ENCODE data around the gene RTL9. TPM values are rescaled to one million over a fixed set of nuclear protein-coding genes. Genes with fewer than 3 reads are reported as not detected.

The RTL9 gene
- total RNA-seq, 1 donor from 2014 or later: not detected

GRCh38 chrX:110318664-110318968, 40.0 kb upstream of the RTL9 start:
- no peak for DNase-seq (ENCODE audit: low spot score)
- Mint-ChIP-seq H3K27ac (ENCODE audit: unreplicated experiment) (peak overlapping the region; percentile 80), H3K36me3 (ENCODE audit: low read depth, unreplicated experiment) (no peaks in the 10 kb centered on the region), H3K4me1 (ENCODE audit: unreplicated experiment) (peaks cover 19% of the 10 kb centered on the region), H3K27me3 (ENCODE audit: unreplicated experiment) (peaks cover 4% of the 10 kb centered on the region), H3K4me3 (ENCODE audit: unreplicated experiment) (peak overlapping the region; percentile 90), H3K9me3 (ENCODE audit: unreplicated experiment) (no peaks in the 10 kb centered on the region)
- TF ChIP-seq CTCF (IDR thresholded peaks at IDR 0.05; ENCODE audit: unreplicated experiment): no peak

GRCh38 chrX:110320381-110320987, 38.2 kb upstream of the RTL9 start:
- peak overlapping the region; percentile 24 for H3K27ac Mint-ChIP-seq (ENCODE audit: unreplicated experiment)
- peaks cover 16% of the 10 kb centered on the region for H3K4me1 Mint-ChIP-seq (ENCODE audit: unreplicated experiment)
- H3K36me3 Mint-ChIP-seq (ENCODE audit: low read depth, unreplicated experiment): no peaks in the 10 kb centered on the region
- peaks cover 4% of the 10 kb centered on the region for H3K27me3 Mint-ChIP-seq (ENCODE audit: unreplicated experiment)
- TF ChIP-seq CTCF (IDR thresholded peaks at IDR 0.05; ENCODE audit: unreplicated experiment): no peak
- H3K4me3 Mint-ChIP-seq (ENCODE audit: unreplicated experiment): no peak overlapping the region
- H3K9me3 Mint-ChIP-seq (ENCODE audit: unreplicated experiment): no peaks in the 10 kb centered on the region
- DNase-seq (ENCODE audit: low spot score): no peak

- H3K9me3 Mint-ChIP-seq (ENCODE audit: unreplicated experiment): no peaks in the 10 kb centered on the region
- peaks cover 16% of the 10 kb centered on the region for H3K4me1 Mint-ChIP-seq (ENCODE audit: unreplicated experiment)
- DNase-seq (ENCODE audit: low spot score): no peak
- no peaks in the 10 kb centered on the region for H3K36me3 Mint-ChIP-seq (ENCODE audit: low read depth, unreplicated experiment)
- no peak overlapping the region for H3K27ac Mint-ChIP-seq (ENCODE audit: unreplicated experiment)
- TF ChIP-seq CTCF (IDR thresholded peaks at IDR 0.05; ENCODE audit: unreplicated experiment): no peak
- peaks cover 4% of the 10 kb centered on the region for H3K27me3 Mint-ChIP-seq (ENCODE audit: unreplicated experiment)
- no peak overlapping the region for H3K4me3 Mint-ChIP-seq (ENCODE audit: unreplicated experiment)
These were observed 37.6 kb upstream of the RTL9 start for GRCh38 chrX:110321081-110321480.

GRCh38 chrX:110321670-110322069, 37.0 kb upstream of the RTL9 start:
- TF ChIP-seq CTCF (IDR thresholded peaks at IDR 0.05; ENCODE audit: unreplicated experiment): no peak
- no peaks in the 10 kb centered on the region for H3K9me3 Mint-ChIP-seq (ENCODE audit: unreplicated experiment)
- H3K4me3 Mint-ChIP-seq (ENCODE audit: unreplicated experiment): no peak overlapping the region
- no peak overlapping the region for H3K27ac Mint-ChIP-seq (ENCODE audit: unreplicated experiment)
- H3K27me3 Mint-ChIP-seq (ENCODE audit: unreplicated experiment): peaks cover 3% of the 10 kb centered on the region
- no peaks in the 10 kb centered on the region for H3K36me3 Mint-ChIP-seq (ENCODE audit: low read depth, unreplicated experiment)
- no peak for DNase-seq (ENCODE audit: low spot score)
- peaks cover 16% of the 10 kb centered on the region for H3K4me1 Mint-ChIP-seq (ENCODE audit: unreplicated experiment)

- Mint-ChIP-seq H3K27me3 (ENCODE audit: unreplicated experiment) (peaks cover 2% of the 10 kb centered on the region), H3K9me3 (ENCODE audit: unreplicated experiment) (no peaks in the 10 kb centered on the region), H3K4me1 (ENCODE audit: unreplicated experiment) (peaks cover 16% of the 10 kb centered on the region), H3K36me3 (ENCODE audit: low read depth, unreplicated experiment) (no peaks in the 10 kb centered on the region), H3K27ac (ENCODE audit: unreplicated experiment) (no peak overlapping the region), H3K4me3 (ENCODE audit: unreplicated experiment) (no peak overlapping the region)
- no peak for DNase-seq (ENCODE audit: low spot score)
- TF ChIP-seq CTCF (IDR thresholded peaks at IDR 0.05; ENCODE audit: unreplicated experiment): no peak
These were observed 36.0 kb upstream of the RTL9 start for GRCh38 chrX:110322603-110323002.

All from endothelial cell (in vitro differentiated cells).